MCF 10A (cell line): Measurements from ENCODE around the gene ACAD11. TPM values are rescaled to one million over a fixed set of nuclear protein-coding genes. Genes with fewer than 3 reads are reported as not detected.
"Not testable (repeated sequence)": the region's sequence is repeated elsewhere in the genome, so short reads cannot be mapped to it uniquely, and the experiment has no call there.

Experiments
- BruUV-seq: library from RNA; stranded (reverse); fragments of 400-500 nt; replicated peaks from 2 replicates; lab custom pipeline; 2021; lab: Mats Ljungman, UMichigan
- CTCF ChIA-PET: fragments of 300-600 bp; sonication (Branson Sonifier 250); formaldehyde crosslinking; extraction: SDS; loops from one replicate; lab custom pipeline; 2021; ENCODE audit warnings: antibody characterized with exemption, inconsistent platforms; lab: Yijun Ruan, JAX
- POLR2A ChIA-PET: fragments of 300-600, 350-650 bp; sonication (Branson Sonifier 250); formaldehyde crosslinking; extraction: SDS; loops from one replicate; lab custom pipeline; 2020; ENCODE audit warnings: antibody characterized with exemption, inconsistent platforms; lab: Yijun Ruan, JAX
- DNase-seq: peaks from one replicate; pipeline ENCODE4 v3.0.0-alpha.2; 2018; ENCODE audit not compliant: unreplicated experiment
- H3K27ac Mint-ChIP-seq: one replicate; pipeline ENCODE4 v1.8.0; 2022; ENCODE audit warnings: mild to moderate bottlenecking, low read depth, mixed read lengths; ENCODE audit not compliant: unreplicated experiment
- H3K27me3 Mint-ChIP-seq: one replicate; pipeline ENCODE4 v1.8.0; 2022; ENCODE audit warnings: mixed read lengths; ENCODE audit not compliant: insufficient read depth, unreplicated experiment
- H3K36me3 Mint-ChIP-seq: one replicate; pipeline ENCODE4 v1.8.0; 2022; ENCODE audit warnings: mild to moderate bottlenecking, moderate library complexity, mixed read lengths; ENCODE audit not compliant: insufficient read depth, unreplicated experiment
- H3K4me1 Mint-ChIP-seq: one replicate; pipeline ENCODE4 v1.8.0; 2022; ENCODE audit warnings: mixed read lengths; ENCODE audit not compliant: insufficient read depth, unreplicated experiment
- H3K4me3 Mint-ChIP-seq: one replicate; pipeline ENCODE4 v1.8.0; 2022; ENCODE audit warnings: mild to moderate bottlenecking, moderate library complexity, mixed read lengths; ENCODE audit not compliant: unreplicated experiment
- H3K9me3 Mint-ChIP-seq: one replicate; pipeline ENCODE4 v1.8.0; 2022; ENCODE audit warnings: mixed read lengths; ENCODE audit not compliant: unreplicated experiment
- CTCF ChIP-seq: fragments of 200-600 bp; IDR thresholded peaks from one replicate; pipeline ENCODE4 v1.8.0; 2022; ENCODE audit warnings: antibody characterized with exemption, mild to moderate bottlenecking; ENCODE audit not compliant: unreplicated experiment
- intact Hi-C: fragments of 100-400 bp; cut with micrococcal nuclease; formaldehyde crosslinking; loops from 2 replicates; pipeline ENCODE4 v1.14.1; 2022
- total RNA-seq: library from RNA; stranded (reverse); gene quantifications from 2 replicates; pipeline ENCODE4 v1.2.3, GENCODE V29; 2022

The ACAD11 gene
- total RNA-seq, 1 experiment from 2014 or later = 30.9 TPM

DNA sequence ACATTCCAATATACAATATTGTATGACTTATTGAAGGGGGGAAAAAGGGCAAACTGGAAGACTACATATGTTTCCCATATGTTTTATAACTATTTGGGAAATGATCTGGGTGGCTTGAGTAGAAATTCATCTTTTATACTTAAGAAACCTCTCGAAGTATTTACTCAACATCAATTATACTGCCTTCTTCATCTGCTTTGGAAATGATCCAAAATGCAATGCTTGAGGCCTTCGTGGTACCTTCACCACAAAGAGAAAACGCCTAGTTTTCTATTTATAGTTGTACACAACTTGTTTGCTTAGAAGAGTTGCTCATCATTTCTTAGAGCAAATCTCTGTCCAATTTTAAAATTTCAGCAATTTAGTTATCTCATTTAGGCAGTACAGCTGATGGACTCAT lies 43.7 kb downstream of the ACAD11 start:
- intact Hi-C loops = no loop called here
- no TSS peak for BruUV-seq
- POLR2A ChIA-PET = interaction anchor here (1.1 to 1.3 kb wide), 2 partner anchors 73 to 81 kb away, joined by 3 to 4 read pairs; no protein-coding TSS in a partner anchor
- Mint-ChIP-seq H3K4me1 (no peaks in the 10 kb centered on the region), H3K27ac (no peak overlapping the region), H3K9me3 (peaks cover 5% of the 10 kb centered on the region), H3K4me3 (no peak overlapping the region), H3K36me3 (peaks cover 26% of the 10 kb centered on the region), H3K27me3 (no peaks in the 10 kb centered on the region)
- TF ChIP-seq CTCF = no peak
- CTCF ChIA-PET = no interaction called here
- DNase-seq = peak; percentile 11

DNA sequence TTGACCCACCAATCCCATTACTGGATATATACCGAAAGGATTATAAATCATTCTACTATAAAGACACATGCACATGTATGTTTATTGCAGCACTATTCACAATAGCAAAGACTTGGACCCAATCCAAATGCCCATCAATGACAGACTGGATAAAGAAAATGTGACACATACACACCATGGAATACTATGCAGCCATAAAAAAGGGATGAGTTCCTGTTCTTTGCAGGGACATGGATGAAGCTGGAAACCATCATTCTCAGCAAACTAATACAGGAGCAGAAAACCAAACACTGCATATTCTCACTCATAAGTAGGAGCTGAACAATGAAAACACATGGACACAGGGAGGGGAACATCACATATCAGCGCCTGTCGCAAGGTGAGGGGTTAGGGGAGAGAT lies 44.3 kb downstream of the ACAD11 start:
- POLR2A ChIA-PET = interaction anchor here (1.1 kb wide), 1 partner anchor 72 kb away, joined by 4 read pairs; no protein-coding TSS in a partner anchor
- BruUV-seq, intact Hi-C loops, DNase-seq, H3K9me3 Mint-ChIP-seq, H3K27ac Mint-ChIP-seq, H3K4me1 Mint-ChIP-seq, CTCF ChIA-PET, H3K27me3 Mint-ChIP-seq, H3K4me3 Mint-ChIP-seq: not testable (repeated sequence)
- H3K36me3 Mint-ChIP-seq = peaks cover 28% of the 10 kb centered on the region

- BruUV-seq, CTCF ChIA-PET, H3K4me1 Mint-ChIP-seq, DNase-seq, intact Hi-C loops, H3K4me3 Mint-ChIP-seq, H3K27me3 Mint-ChIP-seq, H3K27ac Mint-ChIP-seq: not testable (repeated sequence)
- peaks cover 13% of the 10 kb centered on the region for H3K9me3 Mint-ChIP-seq
- H3K36me3 Mint-ChIP-seq = peaks cover 18% of the 10 kb centered on the region
- POLR2A ChIA-PET = interaction anchor here (1.0 kb wide), 1 partner anchor 11 kb away, joined by 3 read pairs; no protein-coding TSS in a partner anchor
Observed at GRCh38 chr3:132606620-132607019, 53.0 kb downstream of the ACAD11 start.

GRCh38 chr3:132606085-132606484 lies 53.5 kb downstream of the ACAD11 start:
- no peak for DNase-seq
- ChIA-PET POLR2A (interaction anchor here (1.0 kb wide), 1 partner anchor 12 kb away, joined by 3 read pairs; no protein-coding TSS in a partner anchor), CTCF (no interaction called here)
- H3K27ac Mint-ChIP-seq = no peak overlapping the region
- H3K4me1 Mint-ChIP-seq = no peaks in the 10 kb centered on the region
- intact Hi-C loops = no loop called here
- no peaks in the 10 kb centered on the region for H3K27me3 Mint-ChIP-seq
- TF ChIP-seq CTCF = no peak
- BruUV-seq = no TSS peak
- peaks cover 18% of the 10 kb centered on the region for H3K36me3 Mint-ChIP-seq
- no peak overlapping the region for H3K4me3 Mint-ChIP-seq
- peaks cover 13% of the 10 kb centered on the region for H3K9me3 Mint-ChIP-seq

DNA sequence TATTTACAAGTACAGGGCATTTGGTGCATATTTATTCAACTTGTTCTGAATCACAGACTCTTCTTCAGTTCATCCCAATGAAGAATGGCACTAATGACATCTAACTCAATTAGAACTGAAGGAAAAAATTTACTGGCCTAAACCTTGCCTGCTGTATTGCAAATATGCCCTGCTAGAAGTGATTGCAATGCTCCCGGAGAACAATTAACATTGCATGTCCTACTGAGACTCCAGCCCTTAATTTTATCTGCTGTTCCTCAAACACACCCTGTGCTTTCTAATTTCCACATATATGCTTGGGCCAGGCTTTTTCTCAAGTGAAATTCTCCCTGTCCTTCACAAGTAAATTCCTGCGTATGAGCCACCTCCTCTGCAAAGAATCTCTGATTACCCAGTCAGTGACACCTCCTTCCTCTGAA lies 54.2 kb downstream of the ACAD11 start:
- CTCF ChIA-PET = no interaction called here
- intact Hi-C loops = no loop called here
- no TSS peak for BruUV-seq
- no peak for DNase-seq
- no peaks in the 10 kb centered on the region for H3K27me3 Mint-ChIP-seq
- peaks cover 13% of the 10 kb centered on the region for H3K9me3 Mint-ChIP-seq
- H3K27ac Mint-ChIP-seq = no peak overlapping the region
- POLR2A ChIA-PET = no interaction called here
- no peak for TF ChIP-seq CTCF
- peaks cover 17% of the 10 kb centered on the region for H3K36me3 Mint-ChIP-seq
- H3K4me3 Mint-ChIP-seq = no peak overlapping the region
- H3K4me1 Mint-ChIP-seq = no peaks in the 10 kb centered on the region

- POLR2A ChIA-PET, H3K27ac Mint-ChIP-seq, intact Hi-C loops, H3K27me3 Mint-ChIP-seq, H3K9me3 Mint-ChIP-seq, CTCF ChIA-PET, H3K4me1 Mint-ChIP-seq, BruUV-seq, H3K4me3 Mint-ChIP-seq, DNase-seq: not testable (repeated sequence)
- H3K36me3 Mint-ChIP-seq = peaks cover 15% of the 10 kb centered on the region
Observed at GRCh38 chr3:132600614-132601013, 59.0 kb downstream of the ACAD11 start.
